Activated CD4-positive, alpha-beta T cell treated with anti-CD3 and anti-CD28 coated beads, Interleukin-2, amount 50 U/mL, for 24 hours (primary cell): ENCODE data around the gene CALB2.

Experiments
- DNase-seq, 2 donors: peaks; one replicate each; pipeline ENCODE4 v3.0.0-alpha.2; 2020; ENCODE audit warnings: low read depth in 1 of 2, low spot score in 1 of 2

The CALB2 gene

DNA sequence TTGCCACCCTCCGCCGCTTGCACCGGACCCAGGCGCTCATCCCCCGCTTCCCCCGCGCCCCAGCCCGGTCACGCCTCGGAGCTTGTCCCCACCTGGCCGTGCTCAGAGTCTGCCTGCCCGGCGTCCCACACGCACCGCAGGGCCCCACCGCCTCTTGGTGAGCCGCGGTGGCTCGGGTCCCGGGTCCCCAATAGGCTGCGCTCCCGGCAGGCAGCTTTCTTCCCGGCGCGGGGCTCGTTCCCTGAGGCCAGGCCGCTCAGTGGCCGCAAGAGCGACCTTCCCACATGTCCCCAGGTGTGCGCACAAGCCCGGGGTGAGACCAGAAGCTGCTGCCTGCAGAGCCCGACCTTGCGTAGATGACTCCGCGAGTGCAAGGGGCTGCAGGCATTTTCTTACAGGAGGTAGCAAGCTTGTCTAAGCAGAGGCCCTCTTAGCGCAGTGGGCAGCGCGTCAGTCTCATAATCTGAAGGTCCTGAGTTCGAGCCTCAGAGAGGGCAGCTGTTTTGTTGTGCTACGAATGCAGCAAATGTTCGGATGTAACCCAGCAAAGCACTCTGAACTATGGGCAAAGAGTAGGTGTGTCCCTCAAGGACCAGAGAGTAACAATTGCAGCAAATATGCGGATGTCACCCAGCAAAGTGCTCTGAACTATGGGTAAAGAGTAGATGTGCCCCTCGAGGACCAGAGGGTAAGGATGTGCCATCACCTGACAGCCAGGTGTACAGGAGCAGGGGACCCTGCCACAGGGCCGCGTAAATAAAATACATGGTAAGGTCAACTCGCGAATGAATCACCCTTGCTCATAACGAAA, 67.8 kb downstream of the CALB2 start:
- peak in 1 of 2 donors; percentile 11 for DNase-seq

DNA sequence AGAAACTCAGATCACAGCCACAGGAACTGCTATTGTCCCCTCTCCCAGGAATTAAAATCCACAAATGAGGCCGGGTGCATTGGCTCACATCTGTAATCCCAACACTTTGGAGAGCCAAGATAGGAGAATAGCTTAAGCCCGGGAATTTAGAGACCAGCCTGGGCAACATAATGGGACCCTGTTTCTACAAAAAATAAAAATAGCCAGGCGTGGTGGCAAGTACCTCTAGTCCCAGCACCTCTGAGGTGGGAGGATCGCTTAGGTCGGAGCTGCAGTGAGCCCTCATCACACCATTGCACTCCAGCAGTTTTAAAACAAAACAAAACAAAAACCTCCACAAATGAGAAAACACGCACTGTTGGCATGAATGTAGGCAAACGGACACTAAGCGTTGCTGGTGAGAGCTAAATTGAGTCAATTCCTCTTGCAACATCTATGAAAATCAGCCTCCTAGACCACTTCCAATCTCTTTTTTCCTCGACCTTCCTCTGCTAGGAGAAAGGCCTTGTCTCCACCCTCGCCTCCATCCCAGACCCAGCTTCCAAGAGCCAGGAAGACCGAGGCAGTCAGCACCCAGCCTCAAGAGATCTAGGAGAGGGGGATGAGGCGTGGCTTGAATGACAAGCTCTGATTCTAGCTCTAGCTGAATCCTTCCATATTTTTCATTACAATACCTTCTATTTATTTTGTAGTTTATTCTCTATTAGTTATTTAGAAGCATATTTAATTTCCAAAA, 68.5 kb downstream of the CALB2 start:
- no peak for DNase-seq

DNA sequence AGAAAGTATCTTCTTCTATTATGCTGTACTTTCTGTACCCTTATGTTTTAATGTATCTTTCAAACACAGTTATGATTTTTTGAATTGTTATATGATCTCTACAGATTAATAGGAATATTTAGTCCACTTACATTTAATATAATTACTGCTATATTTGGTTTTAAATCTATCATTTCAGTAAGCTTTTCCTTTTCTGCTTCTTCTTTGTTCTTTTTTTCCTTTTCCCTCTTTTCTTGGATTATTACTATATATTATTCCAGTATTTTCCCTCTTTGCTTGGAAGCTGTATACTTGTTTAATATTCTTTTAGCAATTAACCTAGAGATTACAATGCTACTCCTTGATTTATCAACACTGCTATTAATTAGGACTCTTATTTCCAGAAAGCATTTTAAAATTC, 69.9 kb downstream of the CALB2 start:
- no peak for DNase-seq

DNA sequence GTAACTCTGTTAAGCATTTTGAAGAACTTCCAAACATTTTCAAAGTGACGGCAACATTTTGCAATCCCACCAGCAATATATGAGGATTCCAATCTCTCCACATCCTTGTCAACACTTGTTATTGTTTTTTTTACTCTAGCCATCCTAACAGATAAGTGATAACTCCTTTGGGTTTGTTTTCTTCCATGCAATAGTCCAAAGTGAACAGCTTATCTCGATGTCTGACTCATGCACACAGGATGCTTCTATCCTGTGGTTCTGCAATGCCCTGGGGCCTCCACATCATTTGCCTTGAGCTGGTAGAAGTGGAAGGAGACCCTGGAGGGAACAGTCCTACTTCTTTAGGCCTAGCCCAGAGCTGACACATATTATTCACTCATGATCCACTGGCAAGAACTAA, 70.4 kb downstream of the CALB2 start:
- no peak for DNase-seq

DNA sequence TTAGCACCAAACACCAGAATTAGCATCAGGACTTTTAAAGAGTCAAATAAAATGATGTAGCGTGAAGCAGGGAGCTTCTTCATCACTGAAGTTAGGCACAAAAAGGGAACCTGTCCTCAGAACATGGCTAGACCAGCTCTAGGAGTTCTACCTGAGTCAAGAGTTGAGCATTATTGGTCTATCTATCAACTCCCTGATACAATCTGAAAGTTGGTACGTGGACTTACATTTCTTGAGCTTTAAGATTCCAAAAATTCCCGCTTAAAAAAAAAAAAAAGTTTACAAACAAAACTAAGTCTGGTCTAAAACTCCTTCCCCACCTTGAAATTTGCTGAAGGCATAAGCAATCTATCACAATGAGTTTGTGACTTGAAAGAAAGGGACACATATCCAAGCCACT, 71.1 kb downstream of the CALB2 start:
- DNase-seq: no peak

DNA sequence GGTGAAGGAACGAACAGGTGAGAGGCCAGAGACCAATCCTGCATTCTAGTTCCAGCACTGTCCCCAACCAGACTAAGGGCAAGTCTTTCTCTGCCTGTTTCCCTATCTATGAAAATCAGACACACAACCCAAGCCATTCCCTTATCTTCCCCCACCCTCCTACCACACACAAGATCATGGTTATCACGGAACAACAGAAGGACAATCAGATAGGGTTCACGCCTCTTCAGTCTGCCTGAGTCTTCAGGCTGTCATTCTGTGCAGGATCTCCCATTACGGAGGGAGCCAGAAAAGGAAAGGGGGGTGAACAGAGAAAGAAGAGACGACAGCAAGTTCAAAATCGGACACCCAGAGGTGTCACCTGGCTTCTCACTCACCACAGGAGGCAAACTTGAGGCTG, 72.2 kb downstream of the CALB2 start:
- no peak for DNase-seq

DNA sequence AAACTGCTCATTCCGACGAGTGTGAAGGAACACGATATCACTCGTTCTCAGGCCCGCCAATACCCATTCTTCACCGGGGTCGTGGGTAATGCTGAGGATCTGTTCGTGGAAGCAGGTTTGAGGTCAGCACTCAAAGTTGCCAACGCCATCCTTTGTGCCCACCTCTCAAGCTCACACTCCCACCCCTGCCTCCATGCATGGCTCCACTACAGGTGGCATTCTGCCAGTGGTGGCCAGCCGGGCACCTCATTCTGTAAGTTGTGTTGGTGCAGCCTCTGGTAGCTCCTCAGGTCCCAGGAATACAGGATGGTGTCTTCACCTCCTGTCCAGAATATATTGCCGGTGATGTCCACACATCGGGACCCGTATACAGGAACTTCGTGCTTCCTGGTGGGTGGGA, 72.7 kb downstream of the CALB2 start:
- no peak for DNase-seq

DNA sequence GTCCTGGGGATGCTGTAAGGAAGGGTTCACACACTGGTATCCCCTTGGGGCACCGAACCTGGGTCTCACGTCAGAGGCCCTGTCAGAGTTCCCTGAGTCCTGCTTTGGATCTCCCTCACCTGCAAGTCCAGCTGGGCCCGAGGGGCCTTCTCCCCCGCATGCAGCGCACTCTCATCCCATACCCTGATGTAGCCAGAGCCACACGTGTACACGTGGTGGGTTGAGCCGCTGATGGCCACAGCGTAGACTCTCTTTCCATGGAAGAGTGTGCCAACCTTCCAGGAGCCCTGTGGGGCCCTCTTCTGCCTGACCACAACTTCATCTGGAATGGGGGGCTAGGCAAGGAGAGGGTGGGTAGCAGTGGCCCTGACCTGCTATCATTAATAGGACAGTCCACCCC, 73.5 kb downstream of the CALB2 start:
- DNase-seq: no peak

DNA sequence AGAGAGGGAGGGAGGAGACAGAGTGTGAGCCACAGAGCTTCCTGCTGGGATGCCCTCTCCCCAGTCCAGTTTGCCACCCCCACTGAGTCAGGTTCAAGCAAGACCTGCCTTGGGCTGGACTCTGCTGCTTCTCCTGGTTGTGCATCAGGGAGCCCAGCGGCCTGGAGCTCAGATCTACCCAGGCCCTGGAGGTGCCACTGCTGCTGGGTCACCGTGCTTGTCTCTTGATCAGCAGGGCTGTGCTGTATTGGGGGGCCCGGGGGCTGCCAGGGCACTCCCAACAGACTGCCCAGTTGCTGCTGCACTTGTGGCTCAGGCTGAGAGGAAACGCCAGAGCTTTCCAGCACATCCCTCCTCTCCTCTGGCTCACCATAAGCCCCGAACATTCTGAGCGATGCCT, 74.4 kb downstream of the CALB2 start:
- DNase-seq: no peak

DNA sequence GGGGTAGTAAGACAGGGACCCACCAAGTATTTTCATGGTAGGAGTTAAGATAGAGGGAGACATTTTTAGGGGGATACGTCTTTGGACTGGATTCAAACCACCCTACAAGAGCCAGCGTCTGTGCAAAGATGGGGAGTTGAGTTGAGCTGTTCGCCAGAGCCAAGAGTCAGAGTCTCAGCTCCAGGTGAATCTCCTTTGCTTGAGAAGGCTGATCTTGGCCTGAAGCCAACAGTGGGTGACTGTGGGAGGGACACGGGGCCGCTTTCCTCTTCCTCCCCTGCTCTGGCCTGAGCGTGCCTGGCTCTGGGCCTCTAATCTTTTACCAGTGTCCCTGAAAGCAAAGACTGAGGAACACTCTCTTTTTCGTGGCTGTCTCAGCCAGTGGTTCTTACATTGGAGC, 78.0 kb downstream of the CALB2 start:
- DNase-seq: no peak

DNA sequence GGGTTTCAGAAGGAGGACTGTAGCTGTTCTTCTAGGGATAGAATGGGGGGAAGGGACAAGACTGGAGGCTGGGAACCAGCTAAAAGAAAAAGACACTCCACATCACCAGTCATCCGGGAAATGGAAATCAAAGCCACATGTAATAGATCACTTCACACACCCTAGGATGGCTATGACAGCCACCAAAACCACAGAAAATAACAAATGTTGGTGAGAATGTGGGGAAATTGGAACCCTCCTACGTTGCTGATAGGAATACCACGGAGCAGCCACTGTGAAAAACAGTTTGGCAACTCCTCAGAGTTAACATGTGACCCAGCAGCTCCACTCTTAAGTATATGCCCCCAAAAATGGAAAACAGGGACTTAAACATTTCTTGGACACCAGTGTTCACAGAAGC, 81.0 kb downstream of the CALB2 start:
- no peak for DNase-seq
